Sigmoid colon (tissue), 4 donors: Measurements from ENCODE around the gene MYADM.
A peak's percentile ranks its signal among the peaks of the same experiment; 100 is the strongest.

Experiments
- EP300 ChIP-seq, 4 donors: sonication (generic); formaldehyde crosslinking; IDR thresholded peaks; one replicate each; pipeline ENCODE4 v1.6.1; 2017; ENCODE audit warnings: antibody characterized with exemption in 4 of 4
- POLR2A ChIP-seq, 2 donors: fragments of 450-650 bp; IDR thresholded peaks; one replicate each; pipeline ENCODE4 v1.6.1; 2016; ENCODE audit warnings: antibody characterized with exemption in 2 of 2, mild to moderate bottlenecking in 2 of 2, moderate library complexity in 2 of 2
- POLR2AphosphoS5 ChIP-seq, 4 donors: sonication (generic); formaldehyde crosslinking; IDR thresholded peaks; one replicate each; pipeline ENCODE4 v1.6.1; 2017; ENCODE audit warnings: antibody characterized with exemption in 4 of 4
- TF ChIP-seq, protein P1 (sequence below), 4 experiments: fragments of 450-650 bp in 3 of 4; fragments of 200-600 bp in 1 of 4; IDR thresholded peaks; one replicate each; pipeline ENCODE4 v1.5.1; 2016 to 2019; ENCODE audit warnings: antibody characterized with exemption in 4 of 4, mild to moderate bottlenecking in 3 of 4, moderate library complexity in 2 of 4

DNA sequence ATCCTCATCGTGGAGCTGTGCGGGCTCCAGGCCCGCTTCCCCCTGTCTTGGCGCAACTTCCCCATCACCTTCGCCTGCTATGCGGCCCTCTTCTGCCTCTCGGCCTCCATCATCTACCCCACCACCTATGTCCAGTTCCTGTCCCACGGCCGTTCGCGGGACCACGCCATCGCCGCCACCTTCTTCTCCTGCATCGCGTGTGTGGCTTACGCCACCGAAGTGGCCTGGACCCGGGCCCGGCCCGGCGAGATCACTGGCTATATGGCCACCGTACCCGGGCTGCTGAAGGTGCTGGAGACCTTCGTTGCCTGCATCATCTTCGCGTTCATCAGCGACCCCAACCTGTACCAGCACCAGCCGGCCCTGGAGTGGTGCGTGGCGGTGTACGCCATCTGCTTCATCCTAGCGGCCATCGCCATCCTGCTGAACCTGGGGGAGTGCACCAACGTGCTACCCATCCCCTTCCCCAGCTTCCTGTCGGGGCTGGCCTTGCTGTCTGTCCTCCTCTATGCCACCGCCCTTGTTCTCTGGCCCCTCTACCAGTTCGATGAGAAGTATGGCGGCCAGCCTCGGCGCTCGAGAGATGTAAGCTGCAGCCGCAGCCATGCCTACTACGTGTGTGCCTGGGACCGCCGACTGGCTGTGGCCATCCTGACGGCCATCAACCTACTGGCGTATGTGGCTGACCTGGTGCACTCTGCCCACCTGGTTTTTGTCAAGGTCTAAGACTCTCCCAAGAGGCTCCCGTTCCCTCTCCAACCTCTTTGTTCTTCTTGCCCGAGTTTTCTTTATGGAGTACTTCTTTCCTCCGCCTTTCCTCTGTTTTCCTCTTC lies 6.3 kb downstream of the MYADM start:
- TF ChIP-seq, protein P1, sequence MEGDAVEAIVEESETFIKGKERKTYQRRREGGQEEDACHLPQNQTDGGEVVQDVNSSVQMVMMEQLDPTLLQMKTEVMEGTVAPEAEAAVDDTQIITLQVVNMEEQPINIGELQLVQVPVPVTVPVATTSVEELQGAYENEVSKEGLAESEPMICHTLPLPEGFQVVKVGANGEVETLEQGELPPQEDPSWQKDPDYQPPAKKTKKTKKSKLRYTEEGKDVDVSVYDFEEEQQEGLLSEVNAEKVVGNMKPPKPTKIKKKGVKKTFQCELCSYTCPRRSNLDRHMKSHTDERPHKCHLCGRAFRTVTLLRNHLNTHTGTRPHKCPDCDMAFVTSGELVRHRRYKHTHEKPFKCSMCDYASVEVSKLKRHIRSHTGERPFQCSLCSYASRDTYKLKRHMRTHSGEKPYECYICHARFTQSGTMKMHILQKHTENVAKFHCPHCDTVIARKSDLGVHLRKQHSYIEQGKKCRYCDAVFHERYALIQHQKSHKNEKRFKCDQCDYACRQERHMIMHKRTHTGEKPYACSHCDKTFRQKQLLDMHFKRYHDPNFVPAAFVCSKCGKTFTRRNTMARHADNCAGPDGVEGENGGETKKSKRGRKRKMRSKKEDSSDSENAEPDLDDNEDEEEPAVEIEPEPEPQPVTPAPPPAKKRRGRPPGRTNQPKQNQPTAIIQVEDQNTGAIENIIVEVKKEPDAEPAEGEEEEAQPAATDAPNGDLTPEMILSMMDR (IDR thresholded peaks at IDR 0.05), result no peak
- TF ChIP-seq EP300 (IDR thresholded peaks at IDR 0.05) (no peak), POLR2AphosphoS5 (IDR thresholded peaks at IDR 0.05) (peak in 1 of 4 donors; percentile 24), POLR2A (IDR thresholded peaks at IDR 0.05) (no peak)
